Raji (cell line): Measurements from ENCODE around the gene METTL9.

Source experiments
- POLR2A ChIP-seq: IDR thresholded peaks from 2 replicates; pipeline ENCODE4 v1.6.1; 2011; ENCODE audit warnings: low read depth, low read length, control low read depth; ENCODE audit not compliant: insufficient read depth

METTL9 gene

DNA sequence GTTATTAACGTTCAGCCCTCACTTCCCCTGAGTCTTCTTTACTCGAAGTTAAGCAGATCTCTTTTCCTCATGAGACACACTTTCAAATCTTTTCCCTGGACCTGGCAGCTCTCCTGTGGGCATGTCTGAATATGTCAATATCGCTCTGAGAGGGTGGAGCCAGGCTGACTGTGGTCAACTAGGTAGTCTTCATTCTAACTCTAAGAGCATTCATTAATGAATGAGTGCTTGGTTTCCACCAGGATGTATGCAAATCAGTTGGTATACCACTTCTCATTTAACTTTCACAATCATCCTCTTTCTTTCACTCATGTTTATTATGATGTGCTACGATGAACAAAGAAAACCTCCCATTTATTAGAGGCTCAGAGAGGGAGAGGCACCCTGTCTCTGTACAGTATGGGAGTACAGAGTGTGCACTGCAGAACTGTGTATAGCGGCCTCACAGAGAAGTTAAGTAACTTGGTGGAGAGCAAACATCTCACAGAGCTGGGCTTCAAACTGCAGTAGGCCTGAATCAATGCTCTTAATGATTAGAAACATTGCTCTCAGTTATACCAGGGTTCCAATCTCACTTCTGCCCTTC lies 104.3 kb downstream of the METTL9 start:
- TF ChIP-seq POLR2A: no peak

DNA sequence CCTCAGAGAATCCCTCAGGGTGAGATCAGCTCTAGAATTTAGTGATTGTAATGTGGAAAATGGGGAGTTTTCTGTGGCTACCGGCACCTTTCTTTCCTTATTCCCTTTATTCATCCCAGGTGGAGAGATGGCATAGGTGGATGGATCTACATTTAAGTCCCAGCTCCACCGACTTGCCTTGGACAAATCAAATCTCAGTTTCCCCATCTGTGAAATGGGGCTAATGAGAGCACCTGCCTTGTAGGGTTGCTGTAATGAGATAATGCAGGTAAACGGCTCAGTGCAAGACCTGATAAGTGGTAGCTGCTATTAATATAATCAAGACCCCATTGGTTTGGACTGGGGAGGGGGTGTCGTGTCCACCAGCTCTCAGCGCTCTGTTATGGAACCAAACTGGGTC lies 104.9 kb downstream of the METTL9 start:
- no peak for TF ChIP-seq POLR2A

DNA sequence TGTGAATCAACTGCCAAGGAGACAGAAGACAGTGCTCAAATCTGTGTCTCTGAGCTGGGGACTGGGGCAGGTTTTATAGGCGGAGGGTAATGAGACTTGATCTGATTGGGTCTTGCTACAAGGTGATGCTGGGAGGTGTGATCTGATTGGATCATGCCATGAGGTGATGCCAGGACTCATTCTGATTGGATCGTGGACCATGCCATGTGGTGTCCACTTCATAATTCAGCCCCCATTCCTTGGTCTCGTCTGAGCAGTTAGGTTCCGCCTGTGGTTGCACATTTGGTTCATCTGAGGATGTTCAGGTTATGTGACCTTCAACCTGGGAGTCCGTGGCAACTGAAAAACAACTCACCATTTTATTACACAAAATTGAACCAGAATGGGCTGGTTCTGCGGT lies 105.4 kb downstream of the METTL9 start:
- no peak for TF ChIP-seq POLR2A
